GM13977 (cell line): ENCODE data around the gene RBM38.
A peak's percentile ranks its signal among the peaks of the same experiment; 100 is the strongest.

ENCODE experiments used
- DNase-seq: peaks from one replicate; pipeline ENCODE4 v3.0.0; 2012; ENCODE audit warnings: low spot score
- CTCF ChIP-seq: IDR thresholded peaks from 2 replicates; pipeline ENCODE4 v1.5.1; 2012; ENCODE audit warnings: mild to moderate bottlenecking, control low read depth; ENCODE audit not compliant: insufficient read depth; ENCODE audit errors: extremely low read depth, missing control alignments
- in situ Hi-C: fragments of 300-500 bp; cut with MboI; formaldehyde crosslinking; loops from one replicate; pipeline ENCODE4 v1.12.0; 2022; ENCODE audit warnings: low sequenced_read_pairs, low pct_unique_long_range_greater_than_20kb, mixed read lengths, inconsistent platforms; ENCODE audit not compliant: unreplicated experiment

Gene RBM38

GRCh38 chr20:57433657-57434389 lies 42.6 kb downstream of the RBM38 start:
- DNase-seq, result peak; percentile 65
- in situ Hi-C loops, result no loop called here
- TF ChIP-seq CTCF, result no peak

DNA sequence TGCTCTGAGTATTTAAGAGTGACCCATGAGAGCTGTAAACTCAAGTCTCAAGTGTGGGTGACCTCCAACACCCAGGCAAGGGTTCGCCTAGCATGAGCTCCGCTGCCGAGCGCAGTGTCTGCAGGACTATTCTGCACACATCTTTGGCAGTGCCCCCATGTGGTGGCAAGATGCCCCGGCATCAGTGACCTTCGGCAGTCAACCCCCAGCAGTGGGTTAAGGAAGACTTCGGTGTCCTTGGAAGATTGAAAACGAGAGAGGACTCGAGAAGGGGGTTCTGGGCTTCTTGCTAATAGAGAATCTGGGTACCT lies 43.1 kb downstream of the RBM38 start:
- in situ Hi-C loops, result no loop called here
- DNase-seq, result no peak
- peak; percentile 15 for TF ChIP-seq CTCF

- in situ Hi-C loops, result no loop called here
- DNase-seq, result no peak
- no peak for TF ChIP-seq CTCF
Measured at GRCh38 chr20:57435105-57435497, 43.9 kb downstream of the RBM38 start.

DNA sequence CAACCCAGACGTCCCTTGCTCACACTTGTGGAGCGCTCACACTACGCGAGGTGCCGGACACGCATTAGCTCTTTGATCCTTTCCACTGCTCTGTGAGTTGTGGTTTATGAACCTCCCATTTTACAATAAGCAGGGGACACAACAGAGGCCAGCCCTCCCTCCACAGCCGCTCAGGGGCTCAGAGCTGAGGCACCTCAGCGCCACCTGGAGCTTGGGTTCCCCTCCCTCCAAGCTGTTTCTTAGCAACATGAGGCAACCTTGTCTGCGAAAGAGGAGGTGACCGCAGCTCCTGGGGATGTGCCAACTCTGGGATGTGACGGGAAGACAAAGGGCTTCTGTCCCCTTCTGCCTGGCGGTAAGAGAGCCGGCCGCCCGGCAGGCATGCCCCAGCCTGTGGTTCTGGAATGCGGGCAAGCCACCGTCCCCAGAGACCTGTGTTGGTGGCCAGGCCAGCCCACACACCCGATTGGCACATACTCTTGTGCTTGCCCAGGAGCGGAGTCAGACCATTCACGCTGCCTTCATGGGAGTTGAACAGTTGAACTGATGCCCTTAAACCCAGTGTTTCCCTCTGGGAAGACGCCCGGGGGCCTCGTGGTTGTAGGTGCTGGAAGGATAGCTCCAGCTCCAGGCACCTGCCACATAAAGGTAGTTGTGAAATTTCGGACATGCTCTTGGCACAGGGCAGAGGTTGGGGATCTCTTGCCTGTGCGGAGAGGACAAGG lies 44.5 kb downstream of the RBM38 start:
- in situ Hi-C loops, result no loop called here
- no peak for DNase-seq
- no peak for TF ChIP-seq CTCF

GRCh38 chr20:57436223-57436545 lies 45.0 kb downstream of the RBM38 start:
- in situ Hi-C loops, result no loop called here
- no peak for DNase-seq
- no peak for TF ChIP-seq CTCF

- in situ Hi-C loops, result no loop called here
- DNase-seq, result no peak
- no peak for TF ChIP-seq CTCF
Measured at GRCh38 chr20:57437267-57437666, 46.1 kb downstream of the RBM38 start.
